AG09309 (cell line): ENCODE data around the gene UCMA.

Source experiments
- DNase-seq: peaks from one replicate; pipeline ENCODE4 v3.0.0-alpha.2; 2010; ENCODE audit warnings: low read depth
- H3K4me3 ChIP-seq: 2 replicates; pipeline ENCODE4 v1.5.1; 2011; ENCODE audit warnings: mild to moderate bottlenecking, low read depth, low read length, moderate library complexity; ENCODE audit not compliant: control insufficient read depth
- TF ChIP-seq, protein P1 (sequence below): IDR thresholded peaks from 2 replicates; pipeline ENCODE4 v1.5.1; 2011; ENCODE audit warnings: mild to moderate bottlenecking, low read depth, low read length, inconsistent platforms; ENCODE audit not compliant: insufficient read depth, control insufficient read depth; ENCODE audit errors: missing control alignments

UCMA gene

DNA sequence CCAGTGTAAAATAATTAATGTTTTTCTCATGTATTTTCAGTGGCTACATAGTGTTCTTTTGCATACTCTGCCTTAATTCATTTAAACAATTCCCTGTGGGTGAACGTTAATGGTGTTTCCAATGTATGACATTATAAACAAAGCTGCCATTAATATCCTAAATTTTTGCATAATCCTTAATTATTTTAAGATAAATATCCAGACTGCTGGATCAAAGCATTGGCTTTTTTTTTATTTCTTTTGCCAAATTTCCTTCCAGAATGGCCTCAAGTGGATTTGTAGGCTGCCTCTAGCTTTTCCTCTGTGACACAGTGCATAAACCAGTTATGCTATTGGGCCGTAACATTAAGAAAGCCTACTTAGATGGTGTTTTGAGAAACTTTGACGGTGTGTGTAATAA lies 43.4 kb downstream of the UCMA start:
- H3K4me3 ChIP-seq: no peak overlapping the region
- TF ChIP-seq, protein P1, sequence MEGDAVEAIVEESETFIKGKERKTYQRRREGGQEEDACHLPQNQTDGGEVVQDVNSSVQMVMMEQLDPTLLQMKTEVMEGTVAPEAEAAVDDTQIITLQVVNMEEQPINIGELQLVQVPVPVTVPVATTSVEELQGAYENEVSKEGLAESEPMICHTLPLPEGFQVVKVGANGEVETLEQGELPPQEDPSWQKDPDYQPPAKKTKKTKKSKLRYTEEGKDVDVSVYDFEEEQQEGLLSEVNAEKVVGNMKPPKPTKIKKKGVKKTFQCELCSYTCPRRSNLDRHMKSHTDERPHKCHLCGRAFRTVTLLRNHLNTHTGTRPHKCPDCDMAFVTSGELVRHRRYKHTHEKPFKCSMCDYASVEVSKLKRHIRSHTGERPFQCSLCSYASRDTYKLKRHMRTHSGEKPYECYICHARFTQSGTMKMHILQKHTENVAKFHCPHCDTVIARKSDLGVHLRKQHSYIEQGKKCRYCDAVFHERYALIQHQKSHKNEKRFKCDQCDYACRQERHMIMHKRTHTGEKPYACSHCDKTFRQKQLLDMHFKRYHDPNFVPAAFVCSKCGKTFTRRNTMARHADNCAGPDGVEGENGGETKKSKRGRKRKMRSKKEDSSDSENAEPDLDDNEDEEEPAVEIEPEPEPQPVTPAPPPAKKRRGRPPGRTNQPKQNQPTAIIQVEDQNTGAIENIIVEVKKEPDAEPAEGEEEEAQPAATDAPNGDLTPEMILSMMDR: no peak
- no peak for DNase-seq

DNA sequence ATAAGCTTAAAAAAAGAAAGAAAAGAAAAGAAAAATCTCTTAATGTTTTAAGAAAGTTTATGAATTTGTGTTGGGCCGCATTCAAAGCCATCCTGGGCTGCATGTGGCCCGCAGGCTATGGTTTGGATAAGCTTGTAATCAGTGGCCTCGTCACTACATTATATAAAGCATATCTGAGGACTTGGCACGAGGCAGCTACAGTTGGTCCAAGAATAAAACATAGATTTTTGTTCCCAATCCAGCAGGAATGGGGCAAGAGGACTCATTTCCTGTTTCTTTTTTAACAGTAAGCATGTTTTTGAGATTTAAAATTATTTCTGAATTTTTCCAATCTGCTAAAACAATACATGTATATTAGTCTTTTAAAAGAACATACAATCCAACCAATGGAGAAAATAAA lies 44.2 kb downstream of the UCMA start:
- H3K4me3 ChIP-seq: no peak overlapping the region
- DNase-seq: no peak
- TF ChIP-seq, protein P1: no peak

DNA sequence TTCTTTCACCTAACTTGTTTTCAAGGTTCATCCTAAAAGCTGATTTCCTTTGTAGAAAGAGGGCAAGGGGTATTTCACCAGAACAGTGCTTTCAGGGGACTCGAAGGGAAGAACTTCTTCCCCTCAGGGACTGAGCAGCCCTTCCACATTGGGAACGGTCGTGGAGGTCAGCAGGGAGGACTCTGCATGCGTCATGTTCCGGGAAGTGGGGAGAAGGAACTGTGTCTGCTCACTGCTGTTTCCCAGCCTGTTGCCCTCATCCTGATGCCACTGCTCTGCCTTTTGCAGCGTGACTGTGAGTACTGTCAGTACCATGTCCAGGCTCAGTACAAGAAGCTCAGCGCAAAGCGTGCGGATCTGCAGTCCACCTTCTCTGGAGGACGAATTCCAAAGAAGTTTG lies 45.6 kb downstream of the UCMA start:
- no peak overlapping the region for H3K4me3 ChIP-seq
- DNase-seq: no peak
- TF ChIP-seq, protein P1: no peak

DNA sequence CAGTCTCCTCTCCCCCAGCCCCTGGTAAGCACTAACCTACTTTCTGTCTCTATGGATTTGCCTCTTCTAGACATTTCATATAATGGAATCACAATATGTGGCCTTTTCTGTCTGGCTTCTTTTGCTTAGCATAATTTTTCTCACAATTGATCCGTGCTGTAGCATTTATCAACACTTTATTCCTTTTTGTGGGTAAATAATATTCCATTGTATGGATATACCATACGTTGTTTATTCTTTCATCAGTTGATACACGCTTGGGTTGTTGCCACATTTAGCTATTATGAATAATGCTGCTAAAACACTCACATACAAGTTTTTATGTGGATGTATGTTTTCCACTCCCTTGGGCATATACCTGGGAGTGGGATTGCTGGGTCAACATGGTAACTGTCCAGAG lies 47.0 kb downstream of the UCMA start:
- no peak overlapping the region for H3K4me3 ChIP-seq
- no peak for DNase-seq
- TF ChIP-seq, protein P1: no peak

DNA sequence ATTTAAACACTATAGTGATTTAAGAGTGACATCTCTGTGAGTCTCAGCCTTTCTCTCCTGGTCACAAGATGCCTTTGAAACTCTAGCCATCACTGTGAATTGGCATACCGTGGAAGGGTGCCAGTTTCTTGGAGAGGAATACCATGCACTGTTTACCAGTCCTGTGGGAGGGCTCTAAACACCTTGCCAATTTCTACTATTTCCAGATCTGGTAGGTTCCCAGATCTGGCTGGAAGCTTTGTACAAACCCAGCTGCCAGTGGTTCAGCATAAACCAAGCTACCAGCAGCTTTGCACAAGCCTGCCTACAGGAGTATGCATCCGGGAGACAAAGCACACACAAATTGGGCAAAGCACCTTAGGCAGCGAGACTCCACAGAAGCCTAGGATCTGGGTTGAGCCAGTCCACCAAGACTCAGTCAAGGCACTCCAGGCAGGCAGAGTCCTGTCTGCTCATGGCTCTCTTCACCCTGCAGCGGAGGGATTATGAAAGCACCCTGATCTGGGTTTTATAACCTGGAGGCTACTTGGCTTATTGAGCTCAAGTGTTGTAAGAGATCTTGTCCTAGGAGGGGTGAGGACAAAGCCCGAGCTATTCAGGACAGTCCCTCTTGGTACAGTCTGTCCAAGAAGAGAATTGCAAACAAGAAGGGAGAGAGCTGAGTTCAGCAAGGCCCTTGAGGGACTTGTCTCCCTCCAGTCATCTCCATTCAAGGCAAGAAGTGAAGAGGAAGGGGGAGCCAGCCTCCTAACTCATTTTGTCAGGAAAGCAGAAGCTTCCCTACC lies 49.3 kb downstream of the UCMA start:
- no peak overlapping the region for H3K4me3 ChIP-seq
- DNase-seq: no peak
- TF ChIP-seq, protein P1: no peak

DNA sequence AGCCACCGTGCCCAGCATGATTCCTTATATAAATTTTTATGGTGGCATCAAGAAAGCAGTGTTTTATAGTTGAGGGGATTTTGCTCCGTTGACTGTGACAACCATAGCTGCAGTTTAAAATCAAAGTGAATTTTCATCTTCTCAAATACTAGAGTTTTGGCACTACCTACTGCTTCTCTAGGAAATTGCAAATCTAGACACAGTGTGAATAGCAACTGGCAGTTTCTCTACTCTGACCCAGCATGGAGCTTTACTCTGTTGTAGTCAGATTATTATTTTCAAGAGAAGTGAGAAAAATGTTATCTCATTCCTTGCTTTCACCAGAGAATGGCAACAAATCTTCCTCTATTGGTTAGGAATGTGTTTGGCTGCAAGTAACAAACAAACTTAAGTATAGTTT lies 49.9 kb downstream of the UCMA start:
- no peak overlapping the region for H3K4me3 ChIP-seq
- no peak for DNase-seq
- TF ChIP-seq, protein P1: no peak
